ES-I3 (cell line): ENCODE measurements around the gene PCNX2.

Experiments
- H3K36me3 ChIP-seq: 2 replicates; pipeline ENCODE4 v1.6.1; 2013; ENCODE audit warnings: mild to moderate bottlenecking, low read length, control low read depth, moderate library complexity; ENCODE audit not compliant: insufficient read depth
- H3K4me1 ChIP-seq: 2 replicates; pipeline ENCODE4 v1.6.1; 2013; ENCODE audit warnings: mild to moderate bottlenecking, control low read depth, low read length; ENCODE audit not compliant: insufficient read depth
- H3K9ac ChIP-seq: 2 replicates; pipeline ENCODE4 v1.6.1; 2013; ENCODE audit warnings: low read depth, mild to moderate bottlenecking, low read length, moderate library complexity
- H3K9me3 ChIP-seq: 2 replicates; pipeline ENCODE4 v1.6.1; 2013; ENCODE audit warnings: mild to moderate bottlenecking, low read length, moderate library complexity; ENCODE audit not compliant: control insufficient read depth, insufficient read depth

Gene PCNX2

DNA sequence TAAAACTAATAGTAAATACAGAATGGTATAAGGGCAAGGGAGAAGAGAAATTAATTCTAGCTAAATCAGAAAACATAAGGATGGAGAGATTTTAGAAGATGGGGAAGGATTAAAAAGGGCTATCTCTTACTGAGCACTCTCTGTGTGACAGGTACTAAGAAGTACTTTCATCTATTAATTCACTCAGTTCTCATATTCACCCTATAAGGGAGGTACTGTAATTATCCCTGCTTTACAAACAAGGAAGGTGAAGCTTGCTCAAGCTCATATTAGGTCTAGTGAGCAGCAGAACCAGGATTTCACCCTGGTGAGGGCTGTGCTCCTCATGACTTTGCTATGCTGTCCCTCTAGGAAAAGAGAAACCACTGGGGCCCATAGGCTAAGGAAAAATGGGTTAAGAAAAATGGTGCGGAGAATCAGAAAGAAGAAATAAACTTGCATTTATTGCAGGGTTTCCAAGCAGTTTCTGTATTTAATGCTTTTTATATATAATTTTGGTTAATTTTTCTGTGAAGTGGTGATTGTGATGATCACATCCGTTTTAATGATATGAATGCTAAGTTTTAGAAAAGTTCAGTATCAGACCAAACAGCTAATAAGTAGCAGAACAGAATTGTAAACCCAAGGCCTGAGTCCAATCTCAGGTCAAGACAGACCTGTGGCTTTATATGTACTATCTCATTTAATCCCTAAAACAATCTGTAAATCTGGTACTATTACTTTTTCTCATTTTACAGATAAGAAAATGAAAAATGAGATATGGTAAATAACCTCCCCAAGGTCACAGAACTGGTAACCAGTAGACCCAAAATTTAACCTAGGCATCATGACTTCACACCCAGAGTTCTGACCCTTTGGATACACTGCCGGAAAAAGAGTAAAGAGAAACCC, 1.7 kb downstream of the PCNX2 start:
- H3K36me3 ChIP-seq: no peaks in the 10 kb centered on the region; the same call in 1 of the 2 replicates
- peak overlapping the region; percentile 86 for H3K9ac ChIP-seq
- peaks cover 26% of the 10 kb centered on the region for H3K4me1 ChIP-seq
- H3K9me3 ChIP-seq: no peaks in the 10 kb centered on the region

DNA sequence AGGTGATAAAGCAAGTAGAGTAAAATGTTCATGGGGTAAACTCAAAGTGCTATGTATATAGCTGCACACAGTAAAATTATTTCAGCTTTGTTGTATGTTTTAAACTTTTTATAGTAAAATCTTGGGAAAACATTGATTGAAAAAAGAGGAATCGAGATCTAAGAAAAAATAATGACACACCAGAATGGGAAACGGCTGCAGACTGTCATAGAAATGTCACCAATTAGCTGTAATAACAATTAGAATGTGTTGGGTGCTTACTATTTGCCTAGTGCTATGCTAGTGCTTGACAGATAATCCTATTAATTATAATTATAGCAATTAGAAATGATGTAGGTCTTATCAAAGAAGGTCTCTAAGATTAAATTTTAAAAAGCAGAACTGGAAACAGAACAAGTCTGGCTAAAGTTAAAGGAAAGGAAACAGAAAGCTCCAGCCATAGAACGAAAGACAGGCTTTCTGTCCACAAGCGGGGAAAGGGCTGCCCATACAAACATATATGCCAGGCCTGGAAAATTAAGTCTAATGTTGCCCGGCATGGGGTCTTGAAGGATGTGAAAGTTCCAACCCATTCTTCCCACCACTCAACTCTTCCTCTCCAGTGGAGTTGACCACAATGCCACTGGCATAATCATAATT, 5.0 kb downstream of the PCNX2 start:
- Histone ChIP-seq H3K4me1 (peaks cover 26% of the 10 kb centered on the region), H3K9me3 (no peaks in the 10 kb centered on the region), H3K9ac (no peak overlapping the region), H3K36me3 (peaks cover 7% of the 10 kb centered on the region; the same call in 1 of the 2 replicates)

DNA sequence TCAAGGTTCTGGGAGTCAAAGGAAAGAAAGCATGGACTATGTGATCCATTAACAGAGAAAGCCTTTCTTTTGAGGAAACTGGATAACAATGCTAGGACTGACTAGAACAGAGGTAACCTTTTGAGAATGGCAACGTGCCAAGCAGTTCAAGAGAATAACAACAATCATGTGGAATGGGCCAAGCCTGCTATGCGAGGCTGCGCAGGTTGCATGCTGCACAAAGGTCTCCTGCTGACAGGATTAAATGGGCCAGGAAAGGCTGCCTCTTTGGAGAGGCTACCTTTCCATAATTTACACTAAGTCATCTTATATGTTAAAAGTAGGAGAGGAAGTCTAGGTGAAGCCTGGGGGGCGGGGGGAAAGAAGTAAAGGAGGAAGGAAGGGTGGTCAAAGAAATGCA, 5.8 kb downstream of the PCNX2 start:
- peaks cover 26% of the 10 kb centered on the region for H3K4me1 ChIP-seq
- no peaks in the 10 kb centered on the region for H3K9me3 ChIP-seq
- H3K36me3 ChIP-seq: peaks cover 7% of the 10 kb centered on the region; the same call in 1 of the 2 replicates
- no peak overlapping the region for H3K9ac ChIP-seq

DNA sequence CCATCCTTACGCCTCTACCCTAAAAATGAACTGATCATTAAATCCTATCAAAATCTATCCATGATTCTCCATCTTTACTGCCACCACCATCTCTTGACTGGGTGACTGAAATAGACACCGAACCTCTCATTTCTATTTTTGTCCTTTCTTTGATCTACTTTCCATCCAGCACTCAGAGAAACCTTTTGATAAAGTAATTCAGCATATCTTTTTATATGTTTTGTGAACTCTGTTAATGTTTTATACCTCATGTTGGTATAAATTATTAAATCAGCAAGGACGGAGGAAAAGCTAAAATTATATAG, 13.0 kb downstream of the PCNX2 start:
- Histone ChIP-seq H3K9me3 (no peaks in the 10 kb centered on the region), H3K36me3 (0 out of 2 replicates have a peak, but pooled peaks cover 2% of the 10 kb centered on the region), H3K9ac (no peak overlapping the region), H3K4me1 (0 out of 2 replicates have a peak, but pooled peaks cover 4% of the 10 kb centered on the region)

DNA sequence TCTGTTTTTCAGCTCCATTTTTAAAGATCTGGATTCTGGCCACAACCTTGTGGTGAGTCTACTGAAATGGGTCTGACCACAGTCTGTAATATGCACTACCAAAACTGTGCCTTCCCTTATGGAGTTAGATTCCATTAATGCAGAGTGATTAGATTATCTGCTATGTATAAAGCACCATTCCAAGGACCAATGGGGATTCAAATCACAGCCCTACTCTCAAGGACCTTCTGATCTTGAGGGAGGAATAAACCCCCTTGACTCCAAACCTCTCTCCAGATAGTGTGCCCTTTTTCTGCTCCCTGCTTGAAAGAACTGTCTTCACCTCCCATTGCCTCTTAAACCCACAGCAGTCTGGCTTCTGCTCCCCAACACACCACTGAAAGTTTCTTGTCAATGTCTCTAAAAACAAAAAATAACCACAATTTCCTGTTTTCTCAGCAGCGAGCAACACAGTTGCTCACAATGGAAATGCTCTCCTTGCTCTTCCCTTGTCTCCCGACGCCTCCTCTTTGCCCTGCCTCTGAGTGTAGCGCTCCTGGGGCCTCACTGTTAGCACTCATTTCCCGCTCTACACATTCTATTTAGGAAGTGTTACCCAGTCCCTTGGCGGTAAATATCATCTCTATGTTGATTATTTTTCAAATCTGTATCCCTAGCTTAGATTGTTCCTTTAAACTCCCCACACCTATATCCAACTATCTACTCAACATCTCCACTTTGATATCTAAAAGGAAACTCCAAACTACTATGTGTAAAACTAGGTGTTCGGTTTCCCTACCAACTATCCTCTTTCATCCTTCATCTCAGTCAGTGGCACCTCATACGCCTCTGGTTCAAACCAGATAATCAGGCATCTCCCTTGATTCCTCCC, 13.6 kb downstream of the PCNX2 start:
- H3K9me3 ChIP-seq: no peaks in the 10 kb centered on the region
- H3K4me1 ChIP-seq: 0 out of 2 replicates have a peak, but pooled peaks cover 4% of the 10 kb centered on the region
- H3K9ac ChIP-seq: no peak overlapping the region
- no peaks in the 10 kb centered on the region for H3K36me3 ChIP-seq

DNA sequence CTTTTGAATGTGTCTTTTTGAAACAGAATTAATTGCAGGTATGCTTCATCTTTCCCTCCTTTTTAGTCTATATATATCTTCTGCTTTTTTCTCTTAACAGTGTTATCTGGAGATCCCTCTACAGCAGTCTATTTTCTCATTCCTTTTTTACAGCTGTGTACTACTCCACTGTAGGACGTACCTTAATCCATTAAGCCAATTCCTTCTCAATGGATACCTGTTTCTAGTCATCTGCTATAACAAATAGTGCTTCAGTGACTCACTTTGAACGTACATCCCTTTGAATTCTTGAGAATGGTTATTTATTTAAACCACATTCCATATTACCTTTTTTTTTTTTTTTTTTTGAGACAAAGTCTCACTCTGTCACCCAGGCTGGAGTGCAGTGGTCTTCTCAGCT, 15.6 kb downstream of the PCNX2 start:
- H3K9me3 ChIP-seq: no peaks in the 10 kb centered on the region
- H3K36me3 ChIP-seq: no peaks in the 10 kb centered on the region; the same call in 1 of the 2 replicates
- no peak overlapping the region for H3K9ac ChIP-seq
- peaks cover 7% of the 10 kb centered on the region; the same call in 1 of the 2 replicates for H3K4me1 ChIP-seq

DNA sequence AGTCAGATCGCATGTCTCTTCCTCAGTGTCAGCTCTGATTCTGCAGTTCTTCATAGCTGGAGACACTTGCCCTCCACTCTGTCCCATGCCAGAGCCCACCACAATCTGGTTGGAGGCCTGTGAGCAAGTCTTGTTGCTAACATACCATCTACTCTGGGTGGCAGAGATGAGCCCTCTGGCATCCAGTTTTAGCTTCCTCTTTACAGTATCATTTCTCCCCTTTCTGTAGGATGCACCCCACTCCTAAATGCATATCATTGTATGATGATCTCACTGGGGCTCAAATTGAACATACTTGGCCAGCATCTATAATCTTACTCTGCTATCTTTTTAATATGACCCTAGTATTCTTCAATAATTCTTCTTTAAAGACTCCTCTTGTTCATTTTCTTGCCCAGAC, 16.9 kb downstream of the PCNX2 start:
- Histone ChIP-seq H3K9ac (no peak overlapping the region), H3K4me1 (peaks cover 18% of the 10 kb centered on the region), H3K36me3 (no peaks in the 10 kb centered on the region; the same call in 1 of the 2 replicates), H3K9me3 (no peaks in the 10 kb centered on the region)

DNA sequence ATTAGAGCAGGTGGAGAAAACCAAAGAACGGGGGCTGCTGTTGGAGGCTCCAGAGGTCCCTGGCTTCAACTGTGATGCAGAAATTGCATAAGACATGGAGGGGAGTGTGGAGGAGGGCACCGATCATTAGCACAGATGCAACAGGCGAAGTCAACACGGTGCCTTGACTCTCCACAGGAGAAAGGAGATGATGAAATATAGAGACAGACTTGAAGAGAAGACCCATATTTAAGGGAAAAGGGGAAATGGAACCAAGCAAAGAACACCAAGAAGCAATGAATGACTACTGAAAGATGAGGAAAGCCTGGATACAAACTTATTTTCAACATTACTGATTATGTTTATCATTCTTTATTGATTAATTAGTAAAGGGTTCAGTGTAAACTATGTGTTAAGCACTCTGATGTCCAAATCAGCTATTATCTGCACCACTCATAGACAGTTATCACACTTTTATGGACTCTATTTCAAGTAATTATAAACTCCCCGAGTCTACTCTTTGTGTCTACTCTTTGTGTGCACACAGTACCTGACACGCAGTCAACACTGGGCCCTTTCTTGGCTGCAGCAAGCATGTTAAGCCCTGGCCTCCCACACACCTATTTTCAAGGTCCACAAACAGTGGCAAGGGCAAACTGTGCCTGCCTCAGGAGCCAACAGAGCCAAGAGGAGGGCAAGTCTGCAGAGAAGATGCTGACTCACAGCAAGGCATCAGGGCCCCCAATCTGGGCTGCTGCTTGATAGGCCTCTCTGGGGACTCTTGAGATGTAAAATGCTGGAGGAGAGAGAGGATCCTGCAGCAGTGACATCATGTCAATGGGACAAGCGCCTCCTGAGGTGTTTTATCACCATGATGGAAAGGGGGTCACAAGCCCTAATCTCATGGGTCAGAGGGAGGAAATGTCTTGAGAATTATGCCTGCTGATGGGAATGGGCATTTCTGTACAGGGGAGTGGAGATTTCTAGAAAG, 17.6 kb downstream of the PCNX2 start:
- Histone ChIP-seq H3K9ac (no peak overlapping the region), H3K9me3 (no peaks in the 10 kb centered on the region), H3K4me1 (peaks cover 18% of the 10 kb centered on the region), H3K36me3 (peaks cover 3% of the 10 kb centered on the region; the same call in 1 of the 2 replicates)

DNA sequence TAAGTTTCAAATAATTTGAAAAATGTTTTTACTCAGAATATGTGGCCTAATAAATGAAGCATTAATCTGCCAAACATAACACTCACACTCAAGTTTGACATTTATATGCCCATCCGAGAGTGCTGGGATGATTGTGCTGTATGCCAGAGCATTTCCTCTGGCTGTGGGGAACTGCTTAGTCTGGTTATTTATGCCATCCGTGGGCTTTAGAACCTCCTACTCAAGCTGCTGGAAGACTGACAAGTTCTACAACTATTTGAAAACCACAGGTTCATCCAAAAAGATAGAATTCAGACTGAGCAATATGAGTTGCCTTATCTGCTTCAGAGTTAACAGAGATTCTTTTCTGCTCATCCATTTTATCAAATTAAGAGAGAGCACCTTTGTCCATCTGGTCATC, 25.9 kb downstream of the PCNX2 start:
- Histone ChIP-seq H3K36me3 (peaks cover 8% of the 10 kb centered on the region; the same call in 1 of the 2 replicates), H3K9ac (no peak overlapping the region), H3K4me1 (peaks cover 8% of the 10 kb centered on the region), H3K9me3 (no peaks in the 10 kb centered on the region)

DNA sequence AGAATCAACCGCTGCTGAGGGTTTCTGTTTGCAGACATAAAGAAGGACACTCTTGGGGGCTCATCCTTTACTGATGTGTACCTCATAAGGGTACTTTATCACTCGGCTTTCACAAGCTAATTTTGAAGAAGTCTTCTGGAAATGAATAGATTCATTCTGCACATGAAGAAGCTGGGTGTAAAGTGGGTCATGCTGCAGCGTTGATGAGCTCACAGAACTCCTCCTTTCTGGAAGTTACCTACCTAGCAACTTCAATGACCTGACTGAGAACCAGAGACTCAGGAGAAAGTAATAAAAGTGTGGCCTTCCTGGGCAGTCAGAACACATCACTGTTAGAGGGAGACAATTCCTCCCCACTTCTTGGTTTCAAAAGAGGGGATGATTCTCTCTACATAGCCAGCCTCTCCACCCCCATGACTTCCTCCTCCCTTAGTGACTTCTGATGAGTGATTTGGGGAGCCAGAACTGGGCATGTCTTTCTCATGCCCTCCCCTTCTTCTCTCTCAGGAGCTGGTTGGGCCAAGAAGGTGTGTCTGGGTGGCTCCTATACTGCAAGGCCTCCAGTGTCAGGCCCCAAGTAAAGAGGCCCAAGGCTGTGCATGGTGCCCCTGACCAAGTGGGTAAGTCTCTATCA, 27.0 kb downstream of the PCNX2 start:
- Histone ChIP-seq H3K4me1 (no peaks in the 10 kb centered on the region), H3K9me3 (no peaks in the 10 kb centered on the region), H3K36me3 (peaks cover 8% of the 10 kb centered on the region; the same call in 1 of the 2 replicates), H3K9ac (no peak overlapping the region)

DNA sequence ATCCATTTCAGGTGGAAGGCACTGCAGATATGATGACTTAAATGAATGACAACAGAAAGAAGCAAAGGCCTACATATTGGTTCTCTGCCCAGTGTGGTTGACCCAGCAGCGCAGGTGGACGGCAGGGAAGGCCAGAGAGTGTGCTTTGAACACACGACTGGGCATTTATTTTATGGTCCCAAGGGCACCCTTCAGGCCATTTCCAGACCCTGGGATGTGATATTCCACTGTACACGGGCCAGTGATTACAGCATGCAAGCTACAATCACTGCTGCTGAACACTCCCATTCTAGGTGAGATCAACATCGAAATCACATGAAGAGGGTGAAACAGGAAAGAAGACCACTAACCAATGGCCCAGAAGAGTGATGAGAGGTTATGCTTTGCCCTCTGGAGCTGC, 33.8 kb downstream of the PCNX2 start:
- H3K4me1 ChIP-seq: no peaks in the 10 kb centered on the region
- no peak overlapping the region for H3K9ac ChIP-seq
- peaks cover 17% of the 10 kb centered on the region for H3K36me3 ChIP-seq
- no peaks in the 10 kb centered on the region for H3K9me3 ChIP-seq

DNA sequence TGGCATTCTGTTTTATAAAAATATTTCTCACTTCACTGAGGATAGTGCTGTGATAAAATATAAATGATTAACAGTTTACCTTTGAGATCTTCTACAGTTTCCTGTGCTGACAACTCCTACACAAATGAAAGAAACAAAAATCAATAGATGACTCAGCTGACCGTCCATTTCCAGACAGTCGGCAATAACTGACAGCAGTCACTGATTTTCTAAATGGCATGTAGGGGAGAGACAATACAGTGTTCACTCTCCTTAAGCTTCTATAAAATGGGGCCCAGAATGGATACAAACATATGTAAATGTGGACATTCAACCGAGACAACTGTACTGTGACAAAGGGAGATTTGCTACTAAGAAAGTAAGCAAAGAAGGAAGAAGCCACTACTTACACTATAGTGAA, 34.3 kb downstream of the PCNX2 start:
- peaks cover 17% of the 10 kb centered on the region for H3K36me3 ChIP-seq

DNA sequence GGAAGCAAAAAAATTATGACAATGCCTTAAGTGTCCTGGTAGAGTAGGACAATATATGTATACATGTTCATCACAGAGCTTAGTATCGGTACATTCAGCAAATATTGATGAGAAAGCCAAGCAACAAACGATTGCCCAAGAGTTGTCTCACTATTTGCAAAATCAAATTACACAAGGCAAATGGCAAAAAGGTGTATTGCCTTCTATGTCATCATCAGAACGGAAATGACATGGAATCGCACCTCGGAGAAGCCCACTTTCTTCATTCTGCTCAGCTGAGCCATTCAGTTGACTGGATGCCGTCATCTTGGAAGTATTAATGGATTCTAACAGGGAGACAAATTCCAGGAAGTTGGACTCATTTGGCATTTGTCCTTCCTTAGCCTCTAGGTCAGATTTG, 37.7 kb downstream of the PCNX2 start:
- H3K4me1 ChIP-seq: peaks cover 6% of the 10 kb centered on the region; the same call in 1 of the 2 replicates
- H3K9me3 ChIP-seq: no peaks in the 10 kb centered on the region
- peaks cover 17% of the 10 kb centered on the region for H3K36me3 ChIP-seq
- no peak overlapping the region for H3K9ac ChIP-seq

More for the DNA sequence above, 34.3 kb downstream of the PCNX2 start:
- H3K4me1 ChIP-seq: no peaks in the 10 kb centered on the region
- no peaks in the 10 kb centered on the region for H3K9me3 ChIP-seq
- H3K9ac ChIP-seq: no peak overlapping the region
